ENCODE measurements around the gene TNFRSF6B. TPM values are rescaled to one million over a fixed set of nuclear protein-coding genes. Genes with fewer than 3 reads are reported as not detected.

Gene TNFRSF6B
- total RNA-seq, 1 donor from 2014 or later, result 0.27 TPM

- no peaks in the 10 kb centered on the region for H3K27me3 ChIP-seq (ENCODE audit: low read depth)
- H3K4me3 ChIP-seq, result no peak overlapping the region
- intact Hi-C loops (cut with micrococcal nuclease), result no loop called here
- H3K36me3 ChIP-seq, result peaks cover 50% of the 10 kb centered on the region
- no peak for TF ChIP-seq CTCF (IDR thresholded peaks at IDR 0.05; ENCODE audit: borderline replicate concordance)
- no peak for DNase-seq
- H3K9me3 ChIP-seq (replicated peaks), result no peaks in the 10 kb centered on the region
- H3K4me1 ChIP-seq, result peaks cover 48% of the 10 kb centered on the region
- no peak overlapping the region for H3K27ac ChIP-seq (replicated peaks)
Observed at GRCh38 chr20:63705232-63706026, 9.0 kb downstream of the TNFRSF6B start.

- intact Hi-C loops (cut with micrococcal nuclease), result no loop called here
- Histone ChIP-seq H3K27me3 (ENCODE audit: low read depth) (no peaks in the 10 kb centered on the region), H3K4me3 (peak overlapping the region; percentile 96), H3K27ac (replicated peaks) (peak overlapping the region; percentile 96), H3K36me3 (peaks cover 56% of the 10 kb centered on the region), H3K4me1 (peaks cover 45% of the 10 kb centered on the region), H3K9me3 (replicated peaks) (no peaks in the 10 kb centered on the region)
- no peak for TF ChIP-seq CTCF (IDR thresholded peaks at IDR 0.05; ENCODE audit: borderline replicate concordance)
- DNase-seq, result no peak
Observed at GRCh38 chr20:63706027-63706695, 9.7 kb downstream of the TNFRSF6B start.

DNA sequence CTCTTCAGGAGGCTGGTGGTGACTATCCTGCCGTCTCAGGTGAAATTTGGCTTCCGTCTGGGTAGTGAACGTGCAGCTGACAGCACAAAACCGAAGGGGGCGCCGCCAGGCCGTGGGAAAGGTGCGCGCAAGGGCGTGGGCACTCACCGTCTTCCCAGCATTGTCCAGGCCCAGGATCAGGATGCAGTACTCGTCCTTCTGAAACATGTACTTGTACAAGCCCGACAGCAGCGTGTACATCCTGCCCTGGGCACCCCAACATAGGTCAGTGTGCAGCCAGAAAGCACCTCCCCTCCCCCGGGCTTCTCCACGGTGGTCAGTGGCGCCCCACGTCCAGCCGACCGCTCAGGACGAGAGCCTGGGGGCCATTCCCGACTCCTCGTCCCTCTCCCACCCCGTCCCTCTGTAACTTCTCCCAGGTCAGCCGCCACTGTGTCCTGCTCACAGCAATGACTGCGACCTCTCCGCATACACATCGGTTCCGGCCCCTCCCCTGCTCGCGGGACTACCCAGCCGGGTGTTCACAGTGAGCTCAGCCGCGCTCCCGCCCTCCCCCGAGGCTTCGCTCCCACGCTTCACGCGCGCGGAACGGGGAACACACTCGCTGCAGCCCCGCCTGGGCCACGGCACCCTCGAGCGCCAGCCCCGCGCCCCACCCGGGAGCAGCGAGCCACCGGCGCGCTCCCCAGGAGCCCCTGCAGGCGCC lies 10.6 kb downstream of the TNFRSF6B start:
- intact Hi-C loops (cut with micrococcal nuclease), result no loop called here
- DNase-seq, result no peak
- peak overlapping the region; percentile 96 for H3K4me3 ChIP-seq
- H3K27me3 ChIP-seq (ENCODE audit: low read depth), result no peaks in the 10 kb centered on the region
- H3K36me3 ChIP-seq, result peaks cover 65% of the 10 kb centered on the region
- peaks cover 2% of the 10 kb centered on the region for H3K9me3 ChIP-seq (replicated peaks)
- H3K27ac ChIP-seq (replicated peaks), result peak overlapping the region; percentile 96
- TF ChIP-seq CTCF (IDR thresholded peaks at IDR 0.05; ENCODE audit: borderline replicate concordance), result no peak
- peaks cover 39% of the 10 kb centered on the region for H3K4me1 ChIP-seq

- Histone ChIP-seq H3K4me1 (peaks cover 39% of the 10 kb centered on the region), H3K4me3 (peak within 1 kb of the TSS; percentile 96), H3K27me3 (ENCODE audit: low read depth) (no peaks in the 10 kb centered on the region), H3K9me3 (replicated peaks) (peaks cover 5% of the 10 kb centered on the region), H3K36me3 (peaks cover 72% of the 10 kb centered on the region), H3K27ac (replicated peaks) (peak within 1 kb of the TSS; percentile 96)
- TF ChIP-seq CTCF (IDR thresholded peaks at IDR 0.05; ENCODE audit: borderline replicate concordance), result no peak
- DNase-seq, result peak; percentile 92
- intact Hi-C loops (cut with micrococcal nuclease), result no loop called here
Observed at GRCh38 chr20:63707558-63708300, 11.3 kb downstream of the TNFRSF6B start, which contains the start of the genes ARFRP1 and ZGPAT. ARFRP1 (minus strand) TSS chr20:63707976; CDS start chr20:63707091, 885 bp downstream. ZGPAT (plus strand) TSS chr20:63708039; CDS start chr20:63708581, 542 bp downstream.
